Caco-2 (cell line): ENCODE results near the gene MYO16. TPM values are rescaled to one million over a fixed set of nuclear protein-coding genes. Genes with fewer than 3 reads are reported as not detected.

Experiments
- BruUV-seq: library from RNA; stranded (reverse); fragments of 400-500 nt; replicated peaks from 2 replicates; lab custom pipeline; 2021; lab: Mats Ljungman, UMichigan
- CTCF ChIA-PET: fragments of 300-600 bp; sonication (Branson Sonifier 250); formaldehyde crosslinking; loops from one replicate; lab custom pipeline; 2022; ENCODE audit warnings: antibody characterized with exemption; lab: Charles Lee
- POLR2A ChIA-PET: fragments of 300-600 bp; sonication (Branson Sonifier 250); formaldehyde crosslinking; loops from one replicate; lab custom pipeline; 2022; ENCODE audit warnings: antibody characterized with exemption; lab: Charles Lee
- DNase-seq, 2 experiments: peaks; one replicate each; pipeline versions ENCODE4 v3.0.0 to v3.0.0-alpha.2; 2020 to 2022
- H3K27me3 ChIP-seq: replicated peaks from 2 replicates; pipeline ENCODE4 v1.6.0; 2011; ENCODE audit warnings: low read length; ENCODE audit not compliant: control insufficient read depth, insufficient read depth
- H3K36me3 ChIP-seq: 2 replicates; pipeline ENCODE4 v1.5.1; 2011; ENCODE audit warnings: low read length; ENCODE audit not compliant: control insufficient read depth, insufficient read depth
- H3K4me1 ChIP-seq: fragments of 250-450 bp; sonication (Bioruptor Pico); 2 replicates; pipeline ENCODE4 v1.5.1; 2020; ENCODE audit warnings: mild to moderate bottlenecking
- H3K4me3 ChIP-seq: 2 replicates; pipeline ENCODE4 v1.5.1; 2011; ENCODE audit warnings: low read depth, mild to moderate bottlenecking, control low read depth, low read length
- H3K9me3 ChIP-seq: fragments of 250-450 bp; sonication (Bioruptor Pico); 2 replicates; pipeline ENCODE4 v1.5.1; 2020; ENCODE audit warnings: mild to moderate bottlenecking, moderate library complexity
- H3K27ac Mint-ChIP-seq: one replicate; pipeline ENCODE4 v1.8.0; 2022; ENCODE audit warnings: mixed read lengths; ENCODE audit not compliant: unreplicated experiment
- H3K27me3 Mint-ChIP-seq: one replicate; pipeline ENCODE4 v1.8.0; 2022; ENCODE audit warnings: mixed read lengths; ENCODE audit not compliant: insufficient read depth, unreplicated experiment
- H3K36me3 Mint-ChIP-seq: one replicate; pipeline ENCODE4 v1.8.0; 2022; ENCODE audit warnings: mild to moderate bottlenecking, mixed read lengths; ENCODE audit not compliant: insufficient read depth, unreplicated experiment
- H3K4me1 Mint-ChIP-seq: one replicate; pipeline ENCODE4 v1.8.0; 2022; ENCODE audit warnings: low read depth, mixed read lengths; ENCODE audit not compliant: unreplicated experiment
- H3K4me3 Mint-ChIP-seq: one replicate; pipeline ENCODE4 v1.8.0; 2022; ENCODE audit warnings: mild to moderate bottlenecking, moderate library complexity, mixed read lengths; ENCODE audit not compliant: unreplicated experiment
- H3K9me3 Mint-ChIP-seq: one replicate; pipeline ENCODE4 v1.8.0; 2022; ENCODE audit warnings: mixed read lengths; ENCODE audit not compliant: unreplicated experiment
- CTCF ChIP-seq, 2 experiments: fragments of 200-600 bp in 1 of 2; IDR thresholded peaks; 1 replicate in 1 of 2; 2 replicates in 1 of 2; pipeline versions ENCODE4 v1.5.1 to v1.8.0; 2011 to 2022; ENCODE audit warnings: antibody characterized with exemption in 1 of 2, control low read depth in 1 of 2, inconsistent platforms in 1 of 2, low read depth in 1 of 2, low read length in 1 of 2, mild to moderate bottlenecking in 1 of 2, moderate library complexity in 1 of 2; ENCODE audit not compliant: insufficient read depth in 1 of 2, severe bottlenecking in 1 of 2, unreplicated experiment in 1 of 2
- intact Hi-C: fragments of 100-400 bp; cut with micrococcal nuclease; formaldehyde crosslinking; loops from one replicate; pipeline ENCODE4 v1.10.0; 2022; ENCODE audit not compliant: unreplicated experiment
- total RNA-seq: library from RNA; stranded (reverse); gene quantifications from 2 replicates; pipeline ENCODE4 v1.2.3, GENCODE V29; 2022

MYO16 gene
- total RNA-seq, 1 experiment from 2014 or later = not detected

GRCh38 chr13:108950333-108951010, 321.1 kb downstream of the MYO16 start:
- no peak overlapping the region for H3K27ac Mint-ChIP-seq
- no peak for DNase-seq
- TF ChIP-seq CTCF (IDR thresholded peaks at IDR 0.05; ENCODE audit: insufficient read depth in 1 of 2, low read depth in 1 of 2, low read length in 1 of 2, severe bottlenecking in 1 of 2, unreplicated experiment in 1 of 2) = no peak
- H3K9me3 ChIP-seq = no peaks in the 10 kb centered on the region
- no peak overlapping the region for H3K4me3 Mint-ChIP-seq
- BruUV-seq = no TSS peak
- H3K27me3 ChIP-seq = no peaks in the 10 kb centered on the region
- no peaks in the 10 kb centered on the region for H3K27me3 Mint-ChIP-seq
- POLR2A ChIA-PET = no interaction called here
- H3K4me1 Mint-ChIP-seq = peaks cover 32% of the 10 kb centered on the region
- intact Hi-C loops = no loop called here
- no peaks in the 10 kb centered on the region for H3K36me3 Mint-ChIP-seq
- peaks cover 18% of the 10 kb centered on the region for H3K4me1 ChIP-seq
- no peaks in the 10 kb centered on the region for H3K9me3 Mint-ChIP-seq
- no peaks in the 10 kb centered on the region for H3K36me3 ChIP-seq
- no peak overlapping the region for H3K4me3 ChIP-seq
- CTCF ChIA-PET = no interaction called here

GRCh38 chr13:108955741-108956140, 326.3 kb downstream of the MYO16 start:
- Histone ChIP-seq H3K4me1 (no peaks in the 10 kb centered on the region), H3K36me3 (no peaks in the 10 kb centered on the region), H3K27me3 (no peaks in the 10 kb centered on the region), H3K4me3 (no peak overlapping the region), H3K9me3 (no peaks in the 10 kb centered on the region)
- H3K36me3 Mint-ChIP-seq = no peaks in the 10 kb centered on the region
- ChIA-PET POLR2A (no interaction called here), CTCF (no interaction called here)
- no peak for DNase-seq
- BruUV-seq = no TSS peak
- intact Hi-C loops = no loop called here
- H3K4me3 Mint-ChIP-seq = no peak overlapping the region
- no peaks in the 10 kb centered on the region for H3K27me3 Mint-ChIP-seq
- H3K9me3 Mint-ChIP-seq = no peaks in the 10 kb centered on the region
- no peaks in the 10 kb centered on the region for H3K4me1 Mint-ChIP-seq
- TF ChIP-seq CTCF (IDR thresholded peaks at IDR 0.05; ENCODE audit: insufficient read depth in 1 of 2, low read depth in 1 of 2, low read length in 1 of 2, severe bottlenecking in 1 of 2, unreplicated experiment in 1 of 2) = no peak
- H3K27ac Mint-ChIP-seq = no peak overlapping the region

GRCh38 chr13:108957369-108958012, 328.1 kb downstream of the MYO16 start:
- TF ChIP-seq CTCF (IDR thresholded peaks at IDR 0.05; ENCODE audit: insufficient read depth in 1 of 2, low read depth in 1 of 2, low read length in 1 of 2, severe bottlenecking in 1 of 2, unreplicated experiment in 1 of 2) = no peak
- intact Hi-C loops = no loop called here
- no TSS peak for BruUV-seq
- POLR2A ChIA-PET = no interaction called here
- Mint-ChIP-seq H3K4me3 (no peak overlapping the region), H3K4me1 (peaks cover 6% of the 10 kb centered on the region), H3K27ac (no peak overlapping the region), H3K27me3 (no peaks in the 10 kb centered on the region), H3K9me3 (no peaks in the 10 kb centered on the region), H3K36me3 (no peaks in the 10 kb centered on the region)
- CTCF ChIA-PET = no interaction called here
- H3K36me3 ChIP-seq = no peaks in the 10 kb centered on the region
- no peaks in the 10 kb centered on the region for H3K4me1 ChIP-seq
- no peak for DNase-seq
- no peaks in the 10 kb centered on the region for H3K9me3 ChIP-seq
- H3K27me3 ChIP-seq = no peaks in the 10 kb centered on the region
- no peak overlapping the region for H3K4me3 ChIP-seq
